Suppressor macrophage treated with lipopolysaccharide for 4 hours (primary cell): ENCODE measurements around the gene CCR6.
A peak's percentile ranks its signal among the peaks of the same experiment; 100 is the strongest.
"Not testable (repeated sequence)": the region's sequence is repeated elsewhere in the genome, so short reads cannot be mapped to it uniquely, and the experiment has no call there.

Experiments used
- DNase-seq: peaks from one replicate; pipeline ENCODE4 v3.0.0-alpha.2; 2020

CCR6 gene

GRCh38 chr6:167146977-167147376 is 24.1 kb downstream of the CCR6 start:
- no peak for DNase-seq

DNA sequence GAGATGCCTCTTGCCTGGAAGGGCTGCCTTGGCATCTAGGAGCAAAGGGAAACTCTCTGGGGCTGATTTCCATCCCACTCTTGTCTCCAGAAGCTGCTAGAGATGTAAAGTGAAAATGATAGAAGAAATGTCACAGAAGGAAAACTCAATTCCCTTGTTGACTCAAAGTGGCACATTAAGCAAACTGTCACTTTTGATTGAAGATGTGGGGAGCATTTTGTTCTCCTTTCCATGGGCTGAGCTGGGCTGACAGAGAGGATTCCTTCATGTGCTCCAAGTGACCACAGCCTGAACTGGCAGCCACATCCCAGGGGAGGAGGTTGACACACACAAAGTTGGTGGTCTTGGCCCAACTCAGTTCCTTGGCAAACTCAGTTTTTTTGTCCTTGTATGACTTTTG is 25.1 kb downstream of the CCR6 start:
- DNase-seq = peak; percentile 59

- no peak for DNase-seq
Observed at GRCh38 chr6:167148997-167149396, 26.1 kb downstream of the CCR6 start.

- peak; percentile 73 for DNase-seq
Observed at GRCh38 chr6:167150941-167151549, 28.1 kb downstream of the CCR6 start.

DNA sequence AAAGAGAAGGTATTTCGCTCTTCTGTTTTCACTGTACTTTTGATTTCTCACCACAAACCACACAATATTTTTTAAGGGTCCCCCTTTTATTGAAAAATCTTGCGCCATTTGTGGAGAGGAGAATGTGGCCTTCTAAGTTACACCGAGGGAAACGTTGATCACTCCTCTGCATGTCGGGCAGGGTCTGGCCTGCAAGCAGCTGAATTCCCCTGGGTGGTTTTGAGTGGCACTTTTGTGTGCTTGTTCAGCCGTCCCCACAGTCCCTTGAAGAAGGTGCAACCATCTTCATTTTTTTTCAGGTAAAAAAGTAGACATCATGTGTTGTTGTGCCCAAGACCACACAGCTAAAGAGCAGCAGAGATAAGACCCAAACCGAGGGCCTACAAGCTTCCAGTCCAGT is 28.8 kb downstream of the CCR6 start:
- no peak for DNase-seq

GRCh38 chr6:167152862-167153261 is 30.0 kb downstream of the CCR6 start:
- peak; percentile 33 for DNase-seq

DNA sequence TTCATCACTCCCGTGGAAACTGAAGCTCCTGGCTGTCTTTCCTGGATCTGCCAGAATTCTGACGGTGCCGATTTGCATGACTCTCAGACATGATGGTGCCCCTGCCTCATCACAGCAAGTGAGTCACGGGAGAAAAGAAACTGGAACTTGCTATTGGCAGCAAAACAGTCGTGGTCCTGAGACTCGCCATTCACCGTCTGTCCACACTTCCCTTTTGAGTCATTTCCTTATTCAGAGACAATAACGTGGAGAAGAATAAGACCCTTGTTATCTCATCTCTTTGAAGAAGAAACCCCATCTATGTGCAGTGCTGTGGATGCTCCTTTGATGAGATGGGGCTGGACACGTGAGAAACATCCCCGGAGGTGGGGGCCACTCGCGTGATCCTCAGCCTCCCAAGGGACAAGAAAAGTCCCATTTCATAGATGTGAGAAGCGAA is 30.6 kb downstream of the CCR6 start:
- peak; percentile 98 for DNase-seq

- DNase-seq = no peak
Observed at GRCh38 chr6:167154291-167154690, 31.4 kb downstream of the CCR6 start.

- peak; percentile 36 for DNase-seq
Observed at GRCh38 chr6:167154895-167155294, 32.0 kb downstream of the CCR6 start.

- no peak for DNase-seq
Observed at GRCh38 chr6:167157414-167157813, 34.5 kb downstream of the CCR6 start.

DNA sequence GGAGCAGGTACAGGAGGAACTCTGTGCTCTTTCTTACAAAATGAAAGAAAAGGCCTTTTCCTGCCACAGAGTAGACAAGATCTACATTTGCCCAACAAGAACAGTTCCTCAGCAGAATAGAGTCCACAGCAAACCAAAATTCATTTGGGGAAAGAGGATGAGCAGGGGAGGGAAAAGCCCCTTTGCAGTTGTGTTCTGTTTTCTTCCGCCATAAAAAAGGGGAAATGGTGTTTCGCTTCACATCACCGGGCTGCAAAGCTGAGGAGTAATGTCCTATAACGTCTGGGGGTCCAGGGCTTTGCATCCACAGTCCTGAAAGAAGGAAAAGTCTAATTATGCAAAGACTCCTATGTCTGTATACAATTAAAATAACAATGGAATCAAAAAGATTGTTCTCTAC is 35.0 kb downstream of the CCR6 start, which contains the start of gene GPR31:
TSS of gene GPR31 (minus strand) at position 118 of the 400 bp plus-strand sequence. CDS start 149 bp downstream, outside the sequence.
- peak; percentile 77 for DNase-seq

DNA sequence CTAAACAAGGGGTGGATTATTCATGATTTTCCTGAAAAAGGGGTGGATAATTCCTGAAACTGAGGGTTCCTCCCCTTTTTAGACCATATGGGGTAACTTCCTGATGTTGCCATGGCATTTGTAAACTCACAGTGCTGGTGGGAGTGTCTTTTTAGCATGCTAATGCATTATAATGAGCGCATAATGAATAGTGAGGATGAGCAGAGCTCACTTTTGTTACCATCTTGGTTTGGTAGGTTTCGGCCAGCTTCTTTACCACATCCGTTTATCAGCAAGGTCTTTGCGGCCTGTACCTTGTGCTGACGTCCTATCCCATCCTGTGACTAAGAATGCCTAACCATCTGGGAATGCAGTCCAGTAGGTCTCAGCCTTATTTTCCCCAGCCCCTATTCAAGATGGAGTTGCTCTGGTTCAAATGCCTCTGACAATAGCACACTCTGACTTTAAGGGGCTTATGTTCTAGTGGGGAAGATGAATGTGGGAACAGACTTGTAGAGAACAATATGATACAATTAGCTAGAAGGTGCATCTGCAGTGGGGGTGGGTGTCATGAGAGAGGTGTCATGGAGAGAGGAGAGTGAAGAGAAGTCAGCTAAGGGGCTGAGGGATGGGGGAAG is 39.1 kb downstream of the CCR6 start:
- no peak for DNase-seq

DNA sequence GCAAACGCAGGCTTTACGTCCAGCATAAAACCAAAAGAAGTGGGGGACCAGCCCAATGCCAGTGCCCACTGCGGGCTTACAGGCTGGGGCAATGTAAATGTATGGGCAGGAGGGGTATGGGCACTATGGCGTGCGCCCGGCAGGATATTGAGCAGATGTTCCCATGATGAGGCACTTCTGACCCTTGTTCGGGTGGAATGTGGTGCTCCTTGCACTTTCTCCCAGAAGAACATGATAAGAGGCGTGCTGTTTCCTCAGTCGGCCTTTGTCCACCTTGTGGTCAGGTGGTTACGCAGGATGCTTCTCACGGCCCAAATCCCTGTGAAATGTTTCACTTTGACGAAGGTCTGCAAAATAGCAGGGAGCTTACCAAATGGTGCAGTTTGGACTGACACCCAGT is 39.7 kb downstream of the CCR6 start:
- no peak for DNase-seq

DNA sequence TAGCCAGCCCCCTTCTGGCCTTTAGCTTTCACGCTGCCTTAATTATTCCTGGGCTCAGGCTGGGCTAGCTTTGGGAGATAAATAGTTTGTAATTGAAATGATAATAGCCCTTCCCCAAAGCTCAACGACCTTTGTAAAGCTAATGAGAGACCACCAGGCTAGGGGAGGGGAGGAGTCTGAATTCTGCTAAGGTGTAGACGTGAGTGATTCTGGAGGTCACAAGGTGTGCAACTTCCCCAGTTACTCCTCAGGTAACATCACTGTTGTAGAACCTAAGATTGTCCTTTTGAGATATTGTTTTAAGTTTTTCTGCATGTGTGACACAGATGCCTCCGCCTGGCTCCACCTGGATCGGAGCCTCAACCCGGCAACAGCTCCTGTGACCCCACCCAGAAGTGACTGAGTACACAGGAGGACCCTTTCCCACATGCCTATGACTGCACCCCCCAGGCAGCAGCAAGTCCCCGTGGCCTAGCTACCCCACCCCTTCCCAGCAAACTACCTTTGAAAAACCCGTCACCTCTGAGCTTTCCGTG is 40.6 kb downstream of the CCR6 start:
- DNase-seq = no peak

- DNase-seq = peak; percentile 30
Observed at GRCh38 chr6:167164261-167164660, 41.4 kb downstream of the CCR6 start.

- DNase-seq = peak; percentile 65
Observed at GRCh38 chr6:167165858-167166471, 43.1 kb downstream of the CCR6 start.

GRCh38 chr6:167167699-167168098 is 44.8 kb downstream of the CCR6 start:
- DNase-seq = peak; percentile 34

DNA sequence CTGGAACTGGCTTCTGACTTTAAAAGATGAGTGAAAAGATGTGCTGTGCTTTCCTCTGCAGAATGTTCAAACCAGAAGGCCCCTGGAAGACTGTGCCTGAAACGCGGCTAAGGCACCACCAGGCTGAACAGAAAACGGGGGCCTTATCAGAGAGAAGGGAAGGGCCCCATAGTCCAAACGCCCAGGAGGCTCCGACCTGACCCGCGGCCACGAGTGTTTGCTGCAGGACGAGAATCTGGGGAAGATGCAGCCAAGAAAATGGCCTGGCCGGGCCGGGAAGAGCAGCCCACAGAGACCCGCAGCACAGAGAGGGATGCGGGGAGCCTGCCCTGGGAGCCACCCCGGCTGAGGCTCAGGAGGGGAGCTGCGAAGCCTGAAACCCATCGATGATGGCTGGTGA is 45.4 kb downstream of the CCR6 start:
- not testable (repeated sequence) for DNase-seq

GRCh38 chr6:167169867-167170266 is 47.0 kb downstream of the CCR6 start:
- not testable (repeated sequence) for DNase-seq

- DNase-seq = not testable (repeated sequence)
Observed at GRCh38 chr6:167171300-167171699, 48.4 kb downstream of the CCR6 start.

GRCh38 chr6:167172011-167172410 is 49.1 kb downstream of the CCR6 start:
- not testable (repeated sequence) for DNase-seq

DNA sequence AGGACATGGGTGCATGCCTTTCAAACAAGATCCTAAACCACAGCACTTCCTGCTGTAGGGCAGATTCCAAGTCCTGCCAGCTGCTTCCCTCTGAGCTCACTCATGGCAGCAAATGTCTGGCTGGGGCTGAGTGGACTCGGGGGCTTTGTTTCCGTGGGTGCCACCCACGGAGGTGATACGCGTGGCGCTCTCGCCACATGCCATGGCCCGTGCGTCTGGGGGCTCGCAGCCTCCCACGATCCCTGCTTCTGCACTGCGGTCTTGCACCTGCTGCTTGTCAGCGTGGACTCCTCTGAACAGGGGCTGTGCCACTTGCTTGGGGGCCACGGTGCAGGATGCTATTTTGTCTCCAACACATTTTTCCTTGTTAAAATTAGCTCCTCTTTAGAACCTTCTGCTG is 54.4 kb downstream of the CCR6 start:
- DNase-seq = not testable (repeated sequence)

DNA sequence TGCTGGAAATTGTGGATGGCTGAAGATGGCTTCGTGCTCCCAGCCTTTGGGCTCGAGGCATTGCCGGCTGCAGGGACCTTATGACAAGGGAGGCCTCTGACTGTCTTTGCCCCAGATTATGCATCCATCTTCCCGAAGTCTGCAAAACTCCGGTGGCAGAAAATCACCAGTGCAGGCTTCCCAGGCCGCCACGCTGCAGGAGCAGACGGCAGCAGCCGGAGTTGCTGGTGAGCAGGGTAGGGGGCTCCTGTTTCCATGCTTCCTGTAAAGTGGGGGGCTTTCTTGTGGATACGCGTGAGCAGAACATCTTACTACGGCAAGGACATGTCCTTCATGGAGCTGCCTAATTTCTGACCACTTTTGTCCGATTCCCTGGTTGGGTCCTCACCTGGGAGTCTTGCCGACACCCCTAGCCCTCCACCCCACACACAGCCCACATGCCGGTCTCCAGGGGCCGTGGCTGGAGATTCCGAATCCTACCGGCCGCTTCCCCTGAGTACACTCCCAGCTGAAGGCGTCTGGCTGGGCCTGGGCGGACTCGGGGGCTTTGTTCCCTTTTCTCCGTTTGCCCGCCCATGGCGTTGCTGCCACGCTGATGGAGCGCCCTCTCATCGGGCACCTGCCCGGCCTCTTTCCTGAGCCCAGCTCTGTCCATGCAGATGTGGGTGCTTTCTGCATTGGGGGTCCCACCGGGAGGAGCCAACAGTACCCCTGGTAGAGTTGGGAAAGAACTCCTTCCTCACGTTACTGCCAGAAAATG is 56.2 kb downstream of the CCR6 start:
- DNase-seq = not testable (repeated sequence)
